HCT116 (cell line): ENCODE measurements around the gene RND2.

Source experiments
- EGR1 ChIP-seq: IDR thresholded peaks from 2 replicates; pipeline ENCODE4 v1.6.1; 2012; ENCODE audit warnings: low read depth
- EZH2 ChIP-seq: fragments of 200-600 bp; sonication (generic); IDR thresholded peaks from 2 replicates; pipeline ENCODE4 v1.6.1; 2017; ENCODE audit warnings: antibody characterized with exemption, mixed run types
- EZH2phosphoT487 ChIP-seq: fragments of 200-600 bp; IDR thresholded peaks from 2 replicates; pipeline ENCODE4 v1.6.1; 2018; ENCODE audit warnings: antibody characterized with exemption, borderline replicate concordance
- FOSL1 ChIP-seq: IDR thresholded peaks from 2 replicates; pipeline ENCODE4 v1.6.1; 2012; ENCODE audit warnings: low read depth
- JUND ChIP-seq: IDR thresholded peaks from 2 replicates; pipeline ENCODE4 v1.6.1; 2012
- POLR2A ChIP-seq: IDR thresholded peaks from 2 replicates; pipeline ENCODE4 v1.7.0; 2011; ENCODE audit warnings: borderline replicate concordance; ENCODE audit not compliant: insufficient read depth, insufficient read length; ENCODE audit errors: extremely low read depth
- POLR2AphosphoS5 ChIP-seq: IDR thresholded peaks from 2 replicates; pipeline ENCODE4 v1.6.1; 2011; ENCODE audit warnings: mild to moderate bottlenecking, low read depth, low read length, moderate library complexity
- RAD21 ChIP-seq: IDR thresholded peaks from 2 replicates; pipeline ENCODE4 v1.6.1; 2012; ENCODE audit warnings: low read depth, mild to moderate bottlenecking
- TCF7L2 ChIP-seq: IDR thresholded peaks from 2 replicates; pipeline ENCODE4 v1.7.0; 2011; ENCODE audit warnings: borderline replicate concordance, inconsistent platforms; ENCODE audit not compliant: insufficient read depth, insufficient read length; ENCODE audit errors: extremely low read depth
- YY1 ChIP-seq: IDR thresholded peaks from 2 replicates; pipeline ENCODE4 v1.6.1; 2011; ENCODE audit warnings: low read length, low read depth, moderate library complexity, mild to moderate bottlenecking; ENCODE audit not compliant: insufficient replicate concordance; ENCODE audit errors: extremely low read depth
- ZBTB33 ChIP-seq: IDR thresholded peaks from 2 replicates; pipeline ENCODE4 v1.6.1; 2011; ENCODE audit warnings: mild to moderate bottlenecking, low read length, moderate library complexity; ENCODE audit not compliant: insufficient replicate concordance; ENCODE audit errors: extremely low read depth
- ZNF274 ChIP-seq: fragments of 200-500 bp; sonication (Bioruptor generic); IDR thresholded peaks from 2 replicates; pipeline ENCODE4 v1.6.1; 2014; ENCODE audit warnings: mild to moderate bottlenecking, low read depth, low read length, inconsistent platforms
- TF ChIP-seq, protein P1 (sequence below), 3 experiments: fragments of 200-600 bp in 1 of 3; sonication (generic) in 1 of 3; IDR thresholded peaks in 2 of 3; conservative IDR thresholded peaks in 1 of 3; 2 replicates each; pipeline ENCODE4 v1.5.1; 2012 to 2017; ENCODE audit warnings: low read depth in 2 of 3, low read length in 2 of 3, antibody characterized with exemption in 1 of 3, borderline replicate concordance in 1 of 3, control low read depth in 1 of 3, mild to moderate bottlenecking in 1 of 3, mixed read lengths in 1 of 3, mixed run types in 1 of 3, moderate library complexity in 1 of 3; ENCODE audit not compliant: insufficient read depth in 1 of 3
- TF ChIP-seq, protein P2 (sequence below): IDR thresholded peaks from 2 replicates; pipeline ENCODE4 v1.6.1; 2012; ENCODE audit warnings: low read depth

GRCh38 chr17:42975265-42975664 is 49.8 kb upstream of the RND2 start:
- TF ChIP-seq, protein P1, sequence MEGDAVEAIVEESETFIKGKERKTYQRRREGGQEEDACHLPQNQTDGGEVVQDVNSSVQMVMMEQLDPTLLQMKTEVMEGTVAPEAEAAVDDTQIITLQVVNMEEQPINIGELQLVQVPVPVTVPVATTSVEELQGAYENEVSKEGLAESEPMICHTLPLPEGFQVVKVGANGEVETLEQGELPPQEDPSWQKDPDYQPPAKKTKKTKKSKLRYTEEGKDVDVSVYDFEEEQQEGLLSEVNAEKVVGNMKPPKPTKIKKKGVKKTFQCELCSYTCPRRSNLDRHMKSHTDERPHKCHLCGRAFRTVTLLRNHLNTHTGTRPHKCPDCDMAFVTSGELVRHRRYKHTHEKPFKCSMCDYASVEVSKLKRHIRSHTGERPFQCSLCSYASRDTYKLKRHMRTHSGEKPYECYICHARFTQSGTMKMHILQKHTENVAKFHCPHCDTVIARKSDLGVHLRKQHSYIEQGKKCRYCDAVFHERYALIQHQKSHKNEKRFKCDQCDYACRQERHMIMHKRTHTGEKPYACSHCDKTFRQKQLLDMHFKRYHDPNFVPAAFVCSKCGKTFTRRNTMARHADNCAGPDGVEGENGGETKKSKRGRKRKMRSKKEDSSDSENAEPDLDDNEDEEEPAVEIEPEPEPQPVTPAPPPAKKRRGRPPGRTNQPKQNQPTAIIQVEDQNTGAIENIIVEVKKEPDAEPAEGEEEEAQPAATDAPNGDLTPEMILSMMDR (IDR thresholded peaks at IDR 0.05 in 2 of 3, conservative IDR thresholded peaks at IDR 0.05 in 1 of 3; ENCODE audit: borderline replicate concordance in 1 of 3, insufficient read depth in 1 of 3, low read depth in 2 of 3, low read length in 2 of 3), result no peak
- TF ChIP-seq EZH2 (no peak), YY1 (no peak), EGR1 (no peak), ZNF274 (no peak), TCF7L2 (no peak), EZH2phosphoT487 (no peak), POLR2AphosphoS5 (no peak), POLR2A (no peak), ZBTB33 (no peak), RAD21 (no peak), FOSL1 (no peak), JUND (no peak)
- TF ChIP-seq, protein P2, sequence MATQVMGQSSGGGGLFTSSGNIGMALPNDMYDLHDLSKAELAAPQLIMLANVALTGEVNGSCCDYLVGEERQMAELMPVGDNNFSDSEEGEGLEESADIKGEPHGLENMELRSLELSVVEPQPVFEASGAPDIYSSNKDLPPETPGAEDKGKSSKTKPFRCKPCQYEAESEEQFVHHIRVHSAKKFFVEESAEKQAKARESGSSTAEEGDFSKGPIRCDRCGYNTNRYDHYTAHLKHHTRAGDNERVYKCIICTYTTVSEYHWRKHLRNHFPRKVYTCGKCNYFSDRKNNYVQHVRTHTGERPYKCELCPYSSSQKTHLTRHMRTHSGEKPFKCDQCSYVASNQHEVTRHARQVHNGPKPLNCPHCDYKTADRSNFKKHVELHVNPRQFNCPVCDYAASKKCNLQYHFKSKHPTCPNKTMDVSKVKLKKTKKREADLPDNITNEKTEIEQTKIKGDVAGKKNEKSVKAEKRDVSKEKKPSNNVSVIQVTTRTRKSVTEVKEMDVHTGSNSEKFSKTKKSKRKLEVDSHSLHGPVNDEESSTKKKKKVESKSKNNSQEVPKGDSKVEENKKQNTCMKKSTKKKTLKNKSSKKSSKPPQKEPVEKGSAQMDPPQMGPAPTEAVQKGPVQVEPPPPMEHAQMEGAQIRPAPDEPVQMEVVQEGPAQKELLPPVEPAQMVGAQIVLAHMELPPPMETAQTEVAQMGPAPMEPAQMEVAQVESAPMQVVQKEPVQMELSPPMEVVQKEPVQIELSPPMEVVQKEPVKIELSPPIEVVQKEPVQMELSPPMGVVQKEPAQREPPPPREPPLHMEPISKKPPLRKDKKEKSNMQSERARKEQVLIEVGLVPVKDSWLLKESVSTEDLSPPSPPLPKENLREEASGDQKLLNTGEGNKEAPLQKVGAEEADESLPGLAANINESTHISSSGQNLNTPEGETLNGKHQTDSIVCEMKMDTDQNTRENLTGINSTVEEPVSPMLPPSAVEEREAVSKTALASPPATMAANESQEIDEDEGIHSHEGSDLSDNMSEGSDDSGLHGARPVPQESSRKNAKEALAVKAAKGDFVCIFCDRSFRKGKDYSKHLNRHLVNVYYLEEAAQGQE, result no peak
